HG02588 (cell line): ENCODE data around the gene ABHD3.
"Not testable (repeated sequence)": the region's sequence is repeated elsewhere in the genome, so short reads cannot be mapped to it uniquely, and the experiment has no call there.

Source experiments
- ATAC-seq: cut with Tn5 transposase; IDR thresholded peaks from one replicate; pipeline ENCODE4 v1.9.1; 2021; ENCODE audit warnings: mild to moderate bottlenecking, moderate library complexity; ENCODE audit not compliant: unreplicated experiment

Gene ABHD3

GRCh38 chr18:21653361-21653760, 51.2 kb downstream of the ABHD3 start:
- ATAC-seq = no peak

- ATAC-seq = no peak
Measured at GRCh38 chr18:21652073-21652472, 52.5 kb downstream of the ABHD3 start.

GRCh38 chr18:21650311-21650710, 54.3 kb downstream of the ABHD3 start:
- ATAC-seq = no peak

- not testable (repeated sequence) for ATAC-seq
Measured at GRCh38 chr18:21640375-21640774, 64.2 kb downstream of the ABHD3 start.

- no peak for ATAC-seq
Measured at GRCh38 chr18:21638822-21639221, 65.8 kb downstream of the ABHD3 start.

- no peak for ATAC-seq
Measured at GRCh38 chr18:21636769-21637168, 67.8 kb downstream of the ABHD3 start.

DNA sequence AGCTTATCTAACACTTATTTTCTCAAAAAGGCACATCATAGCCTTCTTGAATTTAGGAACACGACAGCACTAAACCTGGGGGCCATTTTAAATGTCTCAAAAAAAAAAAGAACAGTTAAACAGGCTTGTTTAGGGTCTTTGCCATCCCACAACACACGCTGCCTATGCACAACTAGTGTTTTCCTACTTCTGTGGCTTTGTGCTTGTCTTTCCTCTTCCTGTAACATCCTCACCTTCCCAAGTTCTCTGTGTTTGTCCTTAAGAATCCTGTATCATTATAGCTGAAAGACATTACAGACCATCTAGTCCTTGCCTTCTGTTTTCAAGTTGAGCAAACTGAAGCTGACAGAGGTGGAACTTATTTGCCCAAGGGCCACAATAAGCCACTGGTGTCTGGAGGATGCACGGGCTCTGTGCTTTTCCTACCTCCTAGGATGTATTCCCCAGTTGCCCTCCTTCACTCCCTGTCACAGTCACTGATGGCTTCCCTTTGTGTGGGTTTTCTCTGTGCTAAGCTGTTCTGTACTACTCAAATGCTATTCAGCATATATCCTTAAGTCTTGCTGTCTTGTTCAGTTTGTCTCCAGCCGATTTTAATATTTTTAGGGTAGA, 69.9 kb downstream of the ABHD3 start:
- no peak for ATAC-seq

DNA sequence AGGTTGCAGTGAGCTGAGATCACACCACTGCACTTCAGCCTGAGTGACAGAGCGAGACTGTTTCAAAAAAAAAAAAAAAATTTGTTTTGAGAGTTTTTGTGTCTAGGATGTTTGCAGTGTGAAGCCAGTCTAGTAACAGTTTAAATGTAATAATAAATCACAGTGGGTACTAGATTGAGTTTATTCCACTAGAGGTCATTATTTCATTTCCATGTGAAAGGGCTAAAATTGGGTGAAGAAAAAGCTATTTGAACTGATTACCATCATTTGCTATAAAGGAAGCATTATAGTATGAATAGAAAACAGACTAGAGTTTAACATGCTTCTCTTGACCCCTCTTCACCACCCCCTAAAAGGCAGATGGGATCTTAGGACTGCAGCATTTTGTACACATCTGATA, 72.2 kb downstream of the ABHD3 start:
- no peak for ATAC-seq

DNA sequence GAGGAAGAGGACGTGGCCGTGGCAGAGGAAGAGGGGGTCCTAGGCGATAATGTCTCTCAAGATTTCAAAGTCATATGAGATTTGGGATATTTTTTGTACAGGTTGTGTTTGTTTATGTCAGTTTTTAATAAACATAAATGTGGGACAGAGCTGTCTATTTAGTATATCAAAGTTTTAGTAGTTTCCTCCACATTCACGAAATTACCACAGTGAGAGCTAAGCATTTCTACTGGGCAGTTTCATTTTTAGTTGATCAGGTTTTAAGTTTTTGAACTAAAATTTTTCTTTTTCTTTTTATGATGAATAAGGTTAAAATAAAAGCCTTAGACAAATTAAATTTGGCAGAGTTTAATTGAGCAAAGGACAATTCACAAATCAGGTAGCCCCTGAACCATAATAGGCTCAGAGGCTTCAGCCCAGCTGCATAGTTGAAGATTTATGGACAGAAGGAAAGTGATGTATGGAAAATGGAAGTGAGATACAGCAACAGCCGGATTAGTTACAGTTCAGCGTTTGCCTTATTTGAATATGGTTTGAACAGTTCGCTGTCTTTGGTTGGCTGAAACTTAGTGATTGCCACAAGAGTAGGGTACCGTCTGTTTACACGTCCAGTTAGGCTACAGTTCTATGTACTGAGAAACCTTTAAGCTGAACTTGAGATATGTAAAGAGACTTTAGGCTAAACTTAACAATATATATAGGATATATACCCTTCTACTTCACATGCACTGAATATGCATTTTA, 75.3 kb downstream of the ABHD3 start:
- ATAC-seq = peak; percentile 96

GRCh38 chr18:21621640-21622039, 82.9 kb downstream of the ABHD3 start:
- ATAC-seq = not testable (repeated sequence)

- peak; percentile 98 for ATAC-seq
Measured at GRCh38 chr18:21612125-21613039, 92.2 kb downstream of the ABHD3 start, which contains the start of gene SNRPD1. TSS of gene SNRPD1 (plus strand) at chr18:21612314. CDS start at chr18:21612430, 116 bp downstream.

DNA sequence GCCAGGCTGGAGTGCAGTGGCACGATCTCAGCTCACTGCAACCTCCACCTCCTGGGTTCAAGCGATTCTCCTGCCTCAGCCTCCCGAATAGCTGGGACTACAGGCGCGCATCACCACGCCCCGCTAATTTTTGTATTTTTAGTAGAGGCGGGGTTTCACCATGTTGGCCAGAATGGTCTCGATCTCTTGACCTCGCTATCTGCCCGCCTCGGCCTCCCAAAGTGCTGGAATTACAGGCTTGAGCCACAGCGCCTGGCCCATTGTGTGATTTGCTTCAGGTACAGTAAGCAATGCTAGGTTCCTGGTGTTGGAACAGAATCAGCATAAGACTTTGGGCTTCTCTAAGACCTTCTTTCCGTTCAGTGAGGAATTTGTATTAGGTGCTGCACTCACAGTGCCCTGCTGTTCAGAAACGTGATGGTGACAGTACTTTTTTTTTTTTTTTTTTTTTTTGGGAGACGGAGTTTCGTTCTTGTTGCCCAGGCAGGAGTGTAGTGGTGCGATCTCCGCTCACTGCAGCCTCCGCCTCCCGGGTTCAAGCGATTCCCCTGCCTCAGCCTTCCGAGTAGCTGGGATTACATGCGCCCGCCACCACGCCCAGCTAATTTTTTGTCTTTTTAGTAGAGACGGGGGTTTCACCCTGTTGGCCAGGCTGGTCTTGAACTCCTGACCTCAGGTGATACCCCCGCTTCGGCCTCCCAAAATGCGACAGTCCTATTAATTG, 93.0 kb downstream of the ABHD3 start:
- not testable (repeated sequence) for ATAC-seq

DNA sequence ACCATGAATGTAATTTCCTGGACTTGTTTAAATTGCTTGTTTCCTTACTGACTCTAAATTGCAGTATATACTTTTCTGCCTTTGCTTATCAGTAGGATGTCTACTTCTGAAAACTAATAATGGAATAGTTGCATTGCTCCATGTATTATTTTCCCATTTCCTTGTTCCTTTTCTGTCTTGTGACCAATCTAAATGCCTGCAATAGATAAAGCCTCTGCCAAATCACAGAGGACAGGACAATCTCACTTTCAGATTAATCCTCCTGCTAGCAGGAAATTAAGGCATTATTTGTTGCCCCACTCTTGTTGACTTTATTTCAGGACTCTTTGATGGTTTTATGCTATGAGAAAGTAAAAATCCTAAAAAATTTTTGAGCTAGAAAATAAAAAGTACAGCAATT, 99.4 kb downstream of the ABHD3 start:
- ATAC-seq = no peak

- no peak for ATAC-seq
Measured at GRCh38 chr18:21604671-21605070, 99.9 kb downstream of the ABHD3 start.

GRCh38 chr18:21602299-21602587, 102.3 kb downstream of the ABHD3 start:
- no peak for ATAC-seq
